ENCODE results near the gene DIAPH2. TPM values are rescaled to one million over a fixed set of nuclear protein-coding genes. Genes with fewer than 3 reads are reported as not detected.

Gene DIAPH2
- total RNA-seq, 3 donors from 2014 or later, result 27.4 to 66.4 (median 30.8) TPM

DNA sequence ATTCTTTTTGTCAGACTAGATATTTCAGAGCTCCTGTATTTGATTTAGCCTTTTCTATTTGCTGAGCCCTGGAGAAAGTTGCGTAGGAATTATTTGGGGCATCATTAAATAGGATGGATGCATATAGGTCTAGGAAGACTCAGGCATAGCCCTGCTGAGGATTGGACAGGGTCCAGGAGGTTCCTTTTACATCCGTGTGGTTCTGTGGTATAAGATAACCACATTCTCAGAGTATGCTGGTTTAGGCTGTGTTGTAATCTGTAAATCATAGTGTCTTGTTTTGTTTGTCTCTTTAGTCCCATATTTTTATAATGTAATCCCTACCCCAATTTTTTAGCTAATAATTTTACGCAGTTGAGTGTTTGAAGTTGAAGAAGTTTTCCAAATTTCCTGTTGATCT, 712.7 kb downstream of the DIAPH2 start:
- TF ChIP-seq CTCF (IDR thresholded peaks at IDR 0.05), result no peak
- no peak for TF ChIP-seq POLR2AphosphoS5 (IDR thresholded peaks at IDR 0.05)
- no peak for TF ChIP-seq POLR2A (IDR thresholded peaks at IDR 0.05)
- no peak for DNase-seq (ENCODE audit: low spot score in 2 of 2)
- Histone ChIP-seq H3K27me3 (peaks cover 0 to 19% of the 10 kb centered on the region in 2 donors), H3K4me1 (no peaks in the 10 kb centered on the region), H3K9me3 (no peaks in the 10 kb centered on the region), H3K4me3 (no peak overlapping the region), H3K36me3 (no peaks in the 10 kb centered on the region), H3K27ac (no peak overlapping the region)
- intact Hi-C loops (cut with DNase I; ENCODE audit: low total_unique reads), result no loop called here

DNA sequence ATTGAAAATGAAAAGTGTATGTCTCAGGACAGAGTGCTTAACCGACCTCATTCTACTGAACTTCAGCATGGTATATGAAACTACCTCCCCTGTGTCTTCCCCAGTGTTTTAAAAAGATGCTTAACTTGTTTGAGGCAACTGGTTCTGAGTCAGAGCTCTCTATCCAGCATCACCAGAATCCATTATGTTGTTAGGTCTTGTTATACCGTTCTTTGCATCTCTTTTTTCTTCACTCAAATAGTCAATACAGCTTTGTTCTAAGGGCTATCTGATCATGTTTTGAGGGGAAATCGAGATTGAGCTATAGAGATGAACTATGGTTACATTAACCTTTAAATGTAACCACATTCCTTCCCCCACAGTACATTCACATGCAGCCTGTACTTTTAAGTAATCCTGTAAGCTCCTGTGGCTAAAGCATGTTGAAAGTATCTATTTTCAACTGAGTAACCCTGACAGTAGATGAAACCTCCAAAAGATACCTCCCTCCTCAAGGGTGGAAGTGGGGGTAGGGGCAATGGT, 713.4 kb downstream of the DIAPH2 start:
- DNase-seq (ENCODE audit: low spot score in 2 of 2), result no peak
- Histone ChIP-seq H3K4me1 (no peaks in the 10 kb centered on the region), H3K4me3 (no peak overlapping the region), H3K27me3 (peaks cover 0 to 19% of the 10 kb centered on the region in 2 donors), H3K36me3 (no peaks in the 10 kb centered on the region), H3K27ac (no peak overlapping the region), H3K9me3 (no peaks in the 10 kb centered on the region)
- intact Hi-C loops (cut with DNase I; ENCODE audit: low total_unique reads), result no loop called here
- no peak for TF ChIP-seq CTCF (IDR thresholded peaks at IDR 0.05)
- TF ChIP-seq POLR2AphosphoS5 (IDR thresholded peaks at IDR 0.05), result no peak
- no peak for TF ChIP-seq POLR2A (IDR thresholded peaks at IDR 0.05)

DNA sequence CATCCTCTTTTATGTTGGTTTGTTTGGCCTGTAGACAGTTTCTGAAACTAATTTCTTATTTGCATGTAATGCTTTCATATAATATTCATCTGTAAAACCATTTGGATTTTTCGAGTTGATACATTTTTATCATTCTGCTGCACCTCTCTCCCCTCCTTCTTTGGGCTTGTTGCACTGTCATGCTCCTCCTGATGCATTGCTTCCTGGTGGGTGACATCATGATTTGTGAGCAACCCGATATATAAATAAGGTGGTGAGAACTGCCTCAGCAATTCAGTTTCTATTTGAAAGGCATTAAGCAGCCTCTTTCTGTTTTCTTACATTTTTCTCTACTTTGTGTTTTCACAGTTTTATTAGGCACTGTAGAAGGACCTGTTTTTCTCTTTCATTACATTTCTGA, 714.8 kb downstream of the DIAPH2 start:
- no peak for TF ChIP-seq POLR2AphosphoS5 (IDR thresholded peaks at IDR 0.05)
- no peak for TF ChIP-seq POLR2A (IDR thresholded peaks at IDR 0.05)
- TF ChIP-seq CTCF (IDR thresholded peaks at IDR 0.05), result no peak

DNA sequence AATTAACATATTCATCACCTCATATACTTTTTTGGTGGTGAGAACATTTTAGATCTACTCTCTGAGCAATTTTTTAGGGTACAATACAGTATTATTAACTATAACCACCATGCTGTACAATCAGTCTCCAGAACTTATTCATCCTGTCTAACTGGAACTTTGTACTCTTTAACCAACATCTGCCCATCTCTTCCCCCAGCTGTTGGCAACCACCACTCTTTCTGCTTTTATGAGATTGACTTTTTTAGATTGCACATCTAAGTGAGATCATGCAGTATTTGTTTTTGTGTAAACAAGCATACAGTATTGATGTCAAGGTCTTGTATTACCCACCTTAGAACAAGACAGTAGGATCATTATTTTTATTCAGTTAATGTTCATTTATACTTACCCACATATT, 715.9 kb downstream of the DIAPH2 start:
- H3K36me3 ChIP-seq, result no peaks in the 10 kb centered on the region
- intact Hi-C loops (cut with DNase I; ENCODE audit: low total_unique reads), result no loop called here
- no peak overlapping the region for H3K4me3 ChIP-seq
- H3K9me3 ChIP-seq, result no peaks in the 10 kb centered on the region
- no peaks in the 10 kb centered on the region for H3K4me1 ChIP-seq
- no peak overlapping the region for H3K27ac ChIP-seq
- no peak for TF ChIP-seq POLR2AphosphoS5 (IDR thresholded peaks at IDR 0.05)
- TF ChIP-seq CTCF (IDR thresholded peaks at IDR 0.05), result no peak
- TF ChIP-seq POLR2A (IDR thresholded peaks at IDR 0.05), result no peak
- no peak for DNase-seq (ENCODE audit: low spot score in 2 of 2)
- peaks cover 0 to 26% of the 10 kb centered on the region in 2 donors for H3K27me3 ChIP-seq

More for the DNA sequence above, 714.8 kb downstream of the DIAPH2 start:
- intact Hi-C loops (cut with DNase I; ENCODE audit: low total_unique reads), result no loop called here
- Histone ChIP-seq H3K4me3 (no peak overlapping the region), H3K4me1 (no peaks in the 10 kb centered on the region), H3K9me3 (no peaks in the 10 kb centered on the region), H3K27me3 (peaks cover 0 to 19% of the 10 kb centered on the region in 2 donors), H3K27ac (no peak overlapping the region), H3K36me3 (no peaks in the 10 kb centered on the region)
- no peak for DNase-seq (ENCODE audit: low spot score in 2 of 2)

DNA sequence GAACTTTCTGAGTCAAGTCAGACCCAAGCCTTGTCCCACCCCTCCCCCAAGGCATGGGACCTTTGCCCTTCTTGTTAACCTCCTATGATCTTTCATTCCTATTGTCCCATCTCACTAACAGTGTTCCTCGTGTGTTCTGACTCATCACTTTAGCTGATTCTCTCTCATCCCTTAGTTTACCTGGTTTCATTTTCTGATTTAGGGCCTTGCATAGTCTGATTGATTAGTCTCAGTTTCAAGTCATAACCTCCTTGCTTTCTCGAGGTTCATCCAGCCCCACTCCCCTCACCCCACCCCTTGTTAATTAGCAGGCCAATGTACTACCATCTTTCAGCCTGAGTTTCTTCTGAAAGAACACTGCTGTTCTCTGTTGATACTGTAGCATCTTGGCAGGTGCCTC, 716.5 kb downstream of the DIAPH2 start:
- Histone ChIP-seq H3K4me3 (no peak overlapping the region), H3K4me1 (no peaks in the 10 kb centered on the region), H3K36me3 (no peaks in the 10 kb centered on the region), H3K27ac (no peak overlapping the region), H3K9me3 (no peaks in the 10 kb centered on the region), H3K27me3 (peaks cover 0 to 30% of the 10 kb centered on the region in 2 donors)
- TF ChIP-seq POLR2A (IDR thresholded peaks at IDR 0.05) (no peak), POLR2AphosphoS5 (IDR thresholded peaks at IDR 0.05) (no peak), CTCF (IDR thresholded peaks at IDR 0.05) (no peak)
- DNase-seq (ENCODE audit: low spot score in 2 of 2), result no peak
- intact Hi-C loops (cut with DNase I; ENCODE audit: low total_unique reads), result no loop called here

Data from breast epithelium (tissue), 4 donors.